ENCODE measurements around the gene PKP4.

- no peak for TF ChIP-seq CTCF (conservative IDR thresholded peaks at IDR 0.05; ENCODE audit: low read depth, low read length)
- TF ChIP-seq EZH2 (IDR thresholded peaks at IDR 0.05; ENCODE audit: low read length, unreplicated experiment): no peak
Observed at GRCh38 chr2:158539176-158540005, 82.6 kb downstream of the PKP4 start.
